ENCODE measurements around the gene RIPOR3.

Gene RIPOR3

GRCh38 chr20:50690650-50691572 lies at the start of gene RIPOR3:
Gene RIPOR3 (minus strand): TSS chr20:50691542. CDS start chr20:50691128, 414 bp downstream.
- no peak within 1 kb of the TSS for H3K27ac Mint-ChIP-seq
- no peaks in the 10 kb centered on the region for H3K36me3 Mint-ChIP-seq (ENCODE audit: low read depth)
- H3K9me3 Mint-ChIP-seq = no peaks in the 10 kb centered on the region
- peaks cover 46% of the 10 kb centered on the region for H3K27me3 Mint-ChIP-seq
- peak within 1 kb of the TSS; percentile 41 for H3K4me3 Mint-ChIP-seq
- peak; percentile 33 for DNase-seq
- peaks cover 11% of the 10 kb centered on the region for H3K4me1 Mint-ChIP-seq (ENCODE audit: low read depth)

DNA sequence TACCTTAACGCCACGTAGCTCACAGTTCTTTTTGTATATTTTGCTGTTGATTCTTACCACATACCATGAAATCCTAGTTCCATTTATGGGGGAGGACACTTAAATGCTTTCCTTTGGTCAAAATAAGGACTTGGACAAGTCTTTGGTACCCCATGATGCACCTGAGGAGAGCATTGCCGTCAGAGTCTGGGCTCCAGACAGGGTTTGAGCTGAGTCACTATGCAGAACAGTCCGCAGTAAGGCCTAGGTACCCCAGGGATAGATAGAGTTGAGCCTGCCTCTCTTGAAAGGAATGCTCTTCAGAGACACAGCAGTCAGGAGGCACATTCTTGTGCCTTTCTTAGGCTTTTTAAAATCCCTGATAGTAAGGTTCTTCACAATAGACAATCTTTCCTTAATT lies 46.0 kb upstream of the RIPOR3 start:
- H3K4me3 Mint-ChIP-seq = no peak overlapping the region
- no peaks in the 10 kb centered on the region for H3K27me3 Mint-ChIP-seq
- no peak overlapping the region for H3K27ac Mint-ChIP-seq
- H3K4me1 Mint-ChIP-seq (ENCODE audit: low read depth) = peaks cover 34% of the 10 kb centered on the region
- H3K9me3 Mint-ChIP-seq = no peaks in the 10 kb centered on the region
- DNase-seq = no peak
- peaks cover 24% of the 10 kb centered on the region for H3K36me3 Mint-ChIP-seq (ENCODE audit: low read depth)

DNA sequence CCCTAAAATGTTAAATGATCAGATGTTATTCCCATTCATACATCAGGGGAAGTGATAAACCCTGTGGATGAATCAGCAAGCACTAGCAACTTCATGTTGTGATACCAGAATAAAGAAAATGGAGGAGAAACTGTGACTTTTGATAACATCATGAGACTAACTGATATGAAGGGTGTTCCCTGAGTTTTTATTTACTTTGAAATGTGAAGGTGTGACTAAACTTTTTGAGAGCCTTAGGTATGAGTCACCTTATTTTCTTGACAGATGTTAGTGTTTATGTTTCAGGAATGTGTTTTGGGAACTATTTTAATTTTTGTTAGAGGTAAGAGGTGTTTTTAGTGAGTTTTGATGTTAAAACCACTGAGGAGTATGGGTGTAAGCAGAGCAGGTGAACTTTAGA lies 44.5 kb upstream of the RIPOR3 start:
- peaks cover 34% of the 10 kb centered on the region for H3K4me1 Mint-ChIP-seq (ENCODE audit: low read depth)
- H3K36me3 Mint-ChIP-seq (ENCODE audit: low read depth) = peaks cover 17% of the 10 kb centered on the region
- H3K27ac Mint-ChIP-seq = no peak overlapping the region
- H3K4me3 Mint-ChIP-seq = no peak overlapping the region
- no peaks in the 10 kb centered on the region for H3K27me3 Mint-ChIP-seq
- H3K9me3 Mint-ChIP-seq = no peaks in the 10 kb centered on the region
- no peak for DNase-seq

DNA sequence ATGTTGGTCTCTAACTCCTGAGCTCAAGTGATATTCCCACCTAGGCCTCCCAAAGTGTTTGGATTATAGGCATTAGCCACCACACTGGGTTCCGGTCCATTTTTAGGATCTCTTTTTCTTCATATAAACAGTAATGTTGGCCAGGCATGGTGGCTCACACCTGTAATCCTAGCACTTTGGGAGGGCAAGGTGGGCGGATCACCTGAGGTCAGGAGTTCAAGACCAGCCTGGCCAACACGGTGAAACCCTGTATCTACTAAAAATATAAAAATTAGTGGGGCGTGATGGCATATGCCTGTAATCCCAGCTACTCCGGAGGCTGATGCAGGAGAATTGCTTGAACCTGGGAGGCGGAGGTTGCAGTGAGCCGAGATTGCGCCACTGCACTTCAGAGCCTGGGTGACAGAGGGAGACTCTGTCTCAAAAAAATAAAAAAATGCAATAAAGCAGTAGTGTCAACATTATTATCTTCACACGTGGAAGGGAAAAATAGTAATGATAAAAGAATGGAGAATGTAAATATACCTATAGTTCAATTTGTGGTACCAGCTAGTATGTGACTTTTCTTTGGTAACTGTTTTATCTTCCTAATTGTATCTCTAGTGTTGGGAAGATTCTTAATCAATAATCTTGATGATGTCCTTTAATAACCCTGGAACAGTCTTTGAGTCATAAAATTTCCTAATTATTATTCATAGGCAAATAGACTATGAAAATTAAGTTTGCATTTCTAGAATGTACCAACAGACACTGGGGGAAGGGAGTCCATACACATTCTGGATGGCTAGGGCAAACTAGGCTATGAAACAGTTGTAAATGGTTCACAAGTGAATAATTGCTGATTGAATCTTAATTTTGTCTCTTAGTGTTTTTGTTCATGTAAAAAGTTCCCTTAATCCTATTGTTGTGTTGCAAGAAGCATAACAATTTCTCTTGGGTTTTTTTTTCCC lies 43.7 kb upstream of the RIPOR3 start:
- Mint-ChIP-seq H3K9me3 (no peaks in the 10 kb centered on the region), H3K36me3 (ENCODE audit: low read depth) (peaks cover 17% of the 10 kb centered on the region), H3K27ac (no peak overlapping the region), H3K4me3 (no peak overlapping the region), H3K27me3 (no peaks in the 10 kb centered on the region), H3K4me1 (ENCODE audit: low read depth) (peaks cover 40% of the 10 kb centered on the region)
- no peak for DNase-seq

GRCh38 chr20:50733644-50734349 lies 42.5 kb upstream of the RIPOR3 start:
- peak overlapping the region; percentile 35 for H3K4me3 Mint-ChIP-seq

DNA sequence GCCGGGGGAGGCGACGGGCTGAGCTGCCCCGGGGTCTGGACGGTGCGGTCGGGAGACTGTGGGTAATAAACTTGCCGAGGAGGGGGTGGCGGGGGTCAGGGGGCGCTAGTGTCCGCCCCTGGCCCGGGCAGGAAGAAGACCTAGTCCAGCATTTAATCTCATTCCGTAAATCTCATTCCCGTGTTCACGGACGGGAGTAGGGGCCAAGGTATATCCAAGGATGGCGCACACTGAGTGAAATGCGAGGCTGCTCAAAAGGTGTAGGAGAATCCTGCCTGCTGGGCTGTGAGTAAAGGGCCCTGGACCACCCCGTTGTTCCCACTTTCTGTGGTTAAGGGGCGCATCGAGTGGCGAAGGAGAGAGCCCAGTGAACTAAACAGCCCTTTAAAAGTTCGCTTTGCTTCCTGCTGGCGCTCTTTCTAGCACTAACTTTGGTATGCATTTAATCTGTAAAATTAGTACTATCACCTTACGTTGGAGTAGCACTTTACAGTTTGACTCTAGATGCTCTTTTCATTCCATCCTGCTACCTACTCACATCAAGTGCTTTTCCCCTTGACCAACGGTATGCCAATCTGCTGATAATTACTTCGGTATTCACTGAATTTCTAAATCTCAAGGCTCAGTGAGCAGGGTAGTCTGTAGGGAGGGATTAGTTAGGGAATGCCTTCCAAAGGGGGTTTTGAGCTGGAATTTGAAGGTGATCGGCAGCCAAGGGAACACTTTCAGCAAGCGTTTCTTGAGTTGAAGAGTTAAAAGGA lies 40.8 kb upstream of the RIPOR3 start:
- H3K36me3 Mint-ChIP-seq (ENCODE audit: low read depth) = peaks cover 8% of the 10 kb centered on the region
- peaks cover 42% of the 10 kb centered on the region for H3K4me1 Mint-ChIP-seq (ENCODE audit: low read depth)
- no peaks in the 10 kb centered on the region for H3K27me3 Mint-ChIP-seq
- no peaks in the 10 kb centered on the region for H3K9me3 Mint-ChIP-seq
- peak overlapping the region; percentile 87 for H3K4me3 Mint-ChIP-seq
- peak overlapping the region; percentile 86 for H3K27ac Mint-ChIP-seq
- peak; percentile 44 for DNase-seq

More at GRCh38 chr20:50733644-50734349, 42.5 kb upstream of the RIPOR3 start:
- H3K27me3 Mint-ChIP-seq = no peaks in the 10 kb centered on the region
- no peak for DNase-seq
- H3K9me3 Mint-ChIP-seq = no peaks in the 10 kb centered on the region
- H3K4me1 Mint-ChIP-seq (ENCODE audit: low read depth) = peaks cover 37% of the 10 kb centered on the region
- peaks cover 14% of the 10 kb centered on the region for H3K36me3 Mint-ChIP-seq (ENCODE audit: low read depth)
- no peak overlapping the region for H3K27ac Mint-ChIP-seq

DNA sequence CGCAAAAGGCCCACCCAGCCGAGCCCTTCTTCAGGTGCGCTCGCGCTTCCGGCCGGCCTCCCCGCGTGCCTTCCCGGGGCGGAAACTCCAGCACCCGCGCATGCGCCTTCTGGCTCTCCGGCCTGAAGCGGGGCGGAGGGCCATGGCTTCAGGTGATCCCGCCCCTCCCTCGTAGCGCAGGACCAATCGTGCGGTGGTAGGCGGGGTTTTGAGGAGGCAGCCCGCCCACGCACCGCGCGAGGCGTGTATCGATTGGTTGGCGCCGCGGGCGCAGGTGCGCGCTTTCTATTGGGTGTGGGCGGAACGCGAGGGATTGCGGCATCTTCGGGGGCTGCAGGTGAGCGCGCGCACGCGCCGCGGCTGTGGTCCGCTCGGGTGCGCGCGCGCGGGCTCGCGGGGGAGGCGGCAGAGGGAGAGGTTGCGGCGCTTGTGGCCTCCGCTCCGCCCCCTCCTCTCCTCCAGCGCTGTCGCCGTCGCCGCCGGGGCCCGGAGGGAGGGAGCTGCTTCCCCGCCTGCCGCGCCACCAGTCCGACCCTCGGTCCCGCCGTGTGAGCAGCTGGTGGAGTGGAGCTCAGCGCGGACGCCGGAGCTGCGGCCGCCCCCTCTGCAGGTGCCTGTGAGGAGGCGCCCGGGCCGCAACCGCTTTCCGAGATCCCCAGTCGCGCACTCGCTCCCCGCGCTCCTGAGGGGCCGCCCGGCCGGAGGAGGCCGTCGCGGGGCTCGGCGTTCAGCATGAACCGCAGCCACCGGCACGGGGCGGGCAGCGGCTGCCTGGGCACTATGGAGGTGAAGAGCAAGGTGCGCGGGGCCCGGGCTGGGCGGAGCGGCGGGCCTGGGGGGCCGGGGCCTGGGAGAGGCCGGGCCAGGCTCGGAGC lies 40.0 kb upstream of the RIPOR3 start, which contains the start of gene PARD6B:
TSS of gene PARD6B (plus strand) at position 526 of the 875 bp plus-strand sequence. CDS start at position 733, 207 bp downstream.
- Mint-ChIP-seq H3K4me3 (peak within 1 kb of the TSS; percentile 87), H3K36me3 (ENCODE audit: low read depth) (peaks cover 8% of the 10 kb centered on the region), H3K4me1 (ENCODE audit: low read depth) (peaks cover 47% of the 10 kb centered on the region), H3K27me3 (no peaks in the 10 kb centered on the region), H3K9me3 (no peaks in the 10 kb centered on the region), H3K27ac (peak within 1 kb of the TSS; percentile 88)
- peak; percentile 99 for DNase-seq

DNA sequence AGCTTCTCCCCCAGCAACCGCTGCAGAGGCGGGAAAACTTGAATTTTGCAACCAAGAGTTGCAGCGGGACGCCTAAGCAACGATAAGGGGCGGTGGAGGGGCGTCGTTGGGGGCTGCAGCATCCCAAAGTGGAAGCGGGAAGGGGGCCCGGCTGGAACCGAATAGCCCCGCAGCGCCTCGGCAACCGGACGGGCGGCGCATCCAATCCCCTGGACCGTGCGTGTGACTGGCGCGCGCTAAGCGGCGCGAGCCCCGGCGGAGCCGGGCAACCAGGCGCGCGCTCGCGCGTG lies 39.4 kb upstream of the RIPOR3 start:
- Mint-ChIP-seq H3K27ac (peak overlapping the region; percentile 55), H3K4me3 (peak overlapping the region; percentile 87), H3K9me3 (no peaks in the 10 kb centered on the region), H3K27me3 (no peaks in the 10 kb centered on the region), H3K4me1 (ENCODE audit: low read depth) (peaks cover 42% of the 10 kb centered on the region), H3K36me3 (ENCODE audit: low read depth) (peaks cover 7% of the 10 kb centered on the region)
- DNase-seq = no peak

GRCh38 chr20:50729901-50730764 lies 38.8 kb upstream of the RIPOR3 start:
- H3K27me3 Mint-ChIP-seq = no peaks in the 10 kb centered on the region
- peak overlapping the region; percentile 87 for H3K4me3 Mint-ChIP-seq
- H3K36me3 Mint-ChIP-seq (ENCODE audit: low read depth) = peaks cover 5% of the 10 kb centered on the region
- H3K27ac Mint-ChIP-seq = peak overlapping the region; percentile 55
- no peaks in the 10 kb centered on the region for H3K9me3 Mint-ChIP-seq
- no peak for DNase-seq
- H3K4me1 Mint-ChIP-seq (ENCODE audit: low read depth) = peaks cover 36% of the 10 kb centered on the region

- Mint-ChIP-seq H3K36me3 (ENCODE audit: low read depth) (peaks cover 1% of the 10 kb centered on the region), H3K9me3 (no peaks in the 10 kb centered on the region), H3K27me3 (no peaks in the 10 kb centered on the region), H3K4me3 (no peak overlapping the region), H3K27ac (no peak overlapping the region), H3K4me1 (ENCODE audit: low read depth) (peaks cover 33% of the 10 kb centered on the region)
- DNase-seq = no peak
Measured at GRCh38 chr20:50728981-50729874, 37.9 kb upstream of the RIPOR3 start.

DNA sequence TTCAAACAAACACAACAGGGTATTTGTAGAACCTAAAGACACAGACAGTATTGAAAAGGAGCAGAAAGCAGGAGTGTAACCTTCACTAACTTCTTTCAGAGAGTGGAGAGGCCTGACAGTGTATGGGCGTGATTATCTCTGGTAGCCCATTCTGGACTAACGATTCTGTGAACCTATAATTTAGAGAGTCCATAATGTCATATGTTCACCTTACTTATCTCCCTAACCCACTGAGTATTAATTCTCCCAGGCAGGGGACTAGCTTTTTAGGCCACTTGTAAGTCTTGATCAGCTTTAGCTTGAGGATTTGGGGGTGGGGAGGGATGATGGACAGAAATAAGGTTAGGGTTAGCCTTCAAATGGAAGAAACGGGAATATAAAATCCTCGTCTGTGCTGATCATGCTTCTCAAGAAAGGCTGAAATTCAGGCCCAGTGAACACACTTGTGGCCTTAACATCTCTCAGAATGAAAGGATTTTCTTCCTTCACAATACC lies 37.2 kb upstream of the RIPOR3 start:
- H3K4me3 Mint-ChIP-seq = no peak overlapping the region
- H3K9me3 Mint-ChIP-seq = no peaks in the 10 kb centered on the region
- no peak for DNase-seq
- peaks cover 1% of the 10 kb centered on the region for H3K36me3 Mint-ChIP-seq (ENCODE audit: low read depth)
- H3K27me3 Mint-ChIP-seq = no peaks in the 10 kb centered on the region
- H3K27ac Mint-ChIP-seq = no peak overlapping the region
- H3K4me1 Mint-ChIP-seq (ENCODE audit: low read depth) = peaks cover 31% of the 10 kb centered on the region

All from activated T-cell treated with anti-CD3 and anti-CD28 coated beads, Interleukin-2, amount 50 U/mL, for 24 hours (primary cell).